Mesothelial cell of epicardium (in vitro differentiated cells): ENCODE measurements around the gene THBD. TPM values are rescaled to one million over a fixed set of nuclear protein-coding genes. Genes with fewer than 3 reads are reported as not detected.

Experiments used
- DNase-seq, 2 experiments: peaks; one replicate each; pipeline ENCODE4 v3.0.0; 2021; ENCODE audit warnings: low spot score in 2 of 2; ENCODE audit not compliant: unreplicated experiment in 2 of 2
- H3K27ac Mint-ChIP-seq: 2 replicates; pipeline ENCODE4 v1.8.0; 2021; ENCODE audit warnings: mixed read lengths
- H3K27me3 Mint-ChIP-seq: 2 replicates; pipeline ENCODE4 v1.8.0; 2021; ENCODE audit warnings: low read depth, mixed read lengths
- H3K36me3 Mint-ChIP-seq: 2 replicates; pipeline ENCODE4 v1.8.0; 2021; ENCODE audit warnings: mixed read lengths
- H3K4me1 Mint-ChIP-seq: 2 replicates; pipeline ENCODE4 v1.8.0; 2021; ENCODE audit warnings: mixed read lengths
- H3K4me3 Mint-ChIP-seq: 2 replicates; pipeline ENCODE4 v1.8.0; 2021; ENCODE audit warnings: mild to moderate bottlenecking, moderate library complexity, mixed read lengths
- H3K9me3 Mint-ChIP-seq: 2 replicates; pipeline ENCODE4 v1.8.0; 2021; ENCODE audit warnings: mixed read lengths
- total RNA-seq: library from RNA; stranded (reverse); gene quantifications from 3 replicates; pipeline ENCODE4 v1.2.1, GENCODE V29; 2021
- TF ChIP-seq, protein P1 (sequence below): fragments of 200-600 bp; sonication (generic); IDR thresholded peaks from one replicate; pipeline ENCODE4 v1.5.0; 2021; ENCODE audit warnings: antibody characterized with exemption; ENCODE audit not compliant: unreplicated experiment

Gene THBD
- total RNA-seq, 1 donor from 2014 or later = 0.85 TPM

GRCh38 chr20:23017516-23017915 is 32.0 kb downstream of the THBD start:
- no peak overlapping the region for H3K27ac Mint-ChIP-seq
- H3K27me3 Mint-ChIP-seq = peaks cover 2% of the 10 kb centered on the region
- TF ChIP-seq, protein P1, sequence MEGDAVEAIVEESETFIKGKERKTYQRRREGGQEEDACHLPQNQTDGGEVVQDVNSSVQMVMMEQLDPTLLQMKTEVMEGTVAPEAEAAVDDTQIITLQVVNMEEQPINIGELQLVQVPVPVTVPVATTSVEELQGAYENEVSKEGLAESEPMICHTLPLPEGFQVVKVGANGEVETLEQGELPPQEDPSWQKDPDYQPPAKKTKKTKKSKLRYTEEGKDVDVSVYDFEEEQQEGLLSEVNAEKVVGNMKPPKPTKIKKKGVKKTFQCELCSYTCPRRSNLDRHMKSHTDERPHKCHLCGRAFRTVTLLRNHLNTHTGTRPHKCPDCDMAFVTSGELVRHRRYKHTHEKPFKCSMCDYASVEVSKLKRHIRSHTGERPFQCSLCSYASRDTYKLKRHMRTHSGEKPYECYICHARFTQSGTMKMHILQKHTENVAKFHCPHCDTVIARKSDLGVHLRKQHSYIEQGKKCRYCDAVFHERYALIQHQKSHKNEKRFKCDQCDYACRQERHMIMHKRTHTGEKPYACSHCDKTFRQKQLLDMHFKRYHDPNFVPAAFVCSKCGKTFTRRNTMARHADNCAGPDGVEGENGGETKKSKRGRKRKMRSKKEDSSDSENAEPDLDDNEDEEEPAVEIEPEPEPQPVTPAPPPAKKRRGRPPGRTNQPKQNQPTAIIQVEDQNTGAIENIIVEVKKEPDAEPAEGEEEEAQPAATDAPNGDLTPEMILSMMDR = no peak
- H3K9me3 Mint-ChIP-seq = no peaks in the 10 kb centered on the region
- H3K36me3 Mint-ChIP-seq = no peaks in the 10 kb centered on the region
- DNase-seq = no peak
- H3K4me1 Mint-ChIP-seq = peaks cover 13% of the 10 kb centered on the region
- H3K4me3 Mint-ChIP-seq = no peak overlapping the region

DNA sequence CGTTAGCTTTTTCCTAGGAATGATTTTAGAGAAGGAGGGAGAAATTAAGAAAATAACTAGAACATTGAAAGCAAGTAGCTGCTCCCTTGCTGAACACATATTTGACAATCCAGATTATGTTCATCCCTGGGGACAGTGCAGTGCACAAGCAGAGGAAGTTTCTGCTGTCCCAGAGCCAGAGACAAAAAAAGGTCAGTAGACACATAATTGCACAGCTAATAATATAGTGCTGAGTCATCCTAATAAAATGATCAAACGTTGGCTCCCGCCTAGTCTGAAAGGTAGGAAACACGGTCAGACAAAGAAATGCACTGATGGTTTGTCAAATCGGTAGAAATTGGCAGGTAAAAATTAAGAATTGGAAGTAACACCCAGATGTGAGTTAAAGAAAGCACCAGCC is 36.0 kb downstream of the THBD start:
- no peak overlapping the region for H3K4me3 Mint-ChIP-seq
- no peak overlapping the region for H3K27ac Mint-ChIP-seq
- DNase-seq = no peak
- no peaks in the 10 kb centered on the region for H3K36me3 Mint-ChIP-seq
- peaks cover 10% of the 10 kb centered on the region for H3K4me1 Mint-ChIP-seq
- TF ChIP-seq, protein P1 = no peak
- H3K9me3 Mint-ChIP-seq = no peaks in the 10 kb centered on the region
- peaks cover 13% of the 10 kb centered on the region for H3K27me3 Mint-ChIP-seq

GRCh38 chr20:23011008-23011721 is 38.3 kb downstream of the THBD start:
- Mint-ChIP-seq H3K9me3 (no peaks in the 10 kb centered on the region), H3K4me1 (peaks cover 10% of the 10 kb centered on the region), H3K36me3 (no peaks in the 10 kb centered on the region), H3K4me3 (no peak overlapping the region), H3K27ac (no peak overlapping the region), H3K27me3 (peaks cover 15% of the 10 kb centered on the region)
- no peak for DNase-seq
- TF ChIP-seq, protein P1 = no peak

DNA sequence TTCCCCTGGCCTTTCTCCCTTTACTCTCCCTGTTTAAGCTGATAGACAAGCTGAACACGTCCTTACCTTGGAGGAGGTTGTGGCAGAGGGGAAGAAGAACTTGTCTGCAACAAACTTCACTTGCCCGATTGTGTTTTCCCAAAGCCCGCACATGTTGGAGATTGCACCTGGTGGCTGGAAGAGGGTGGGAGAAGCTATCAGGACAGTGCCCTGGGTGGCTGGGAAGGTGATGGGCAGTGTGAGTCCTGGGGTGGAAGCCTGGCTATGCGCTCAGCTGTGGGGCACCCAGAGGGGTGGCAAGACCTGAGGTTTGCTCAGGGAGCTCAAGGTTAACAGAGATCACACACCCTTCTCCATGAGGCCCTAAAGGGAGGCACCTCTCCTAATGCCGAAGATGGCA is 39.4 kb downstream of the THBD start:
- peaks cover 10% of the 10 kb centered on the region for H3K4me1 Mint-ChIP-seq
- DNase-seq = no peak
- H3K4me3 Mint-ChIP-seq = no peak overlapping the region
- TF ChIP-seq, protein P1 = no peak
- H3K9me3 Mint-ChIP-seq = no peaks in the 10 kb centered on the region
- no peaks in the 10 kb centered on the region for H3K36me3 Mint-ChIP-seq
- H3K27ac Mint-ChIP-seq = no peak overlapping the region
- peaks cover 16% of the 10 kb centered on the region for H3K27me3 Mint-ChIP-seq

- DNase-seq = no peak
- Mint-ChIP-seq H3K4me1 (peaks cover 10% of the 10 kb centered on the region), H3K36me3 (no peaks in the 10 kb centered on the region), H3K4me3 (no peak overlapping the region), H3K27me3 (peaks cover 18% of the 10 kb centered on the region), H3K27ac (no peak overlapping the region), H3K9me3 (no peaks in the 10 kb centered on the region)
- TF ChIP-seq, protein P1 = no peak
These were observed 39.8 kb downstream of the THBD start for GRCh38 chr20:23009636-23010035.

DNA sequence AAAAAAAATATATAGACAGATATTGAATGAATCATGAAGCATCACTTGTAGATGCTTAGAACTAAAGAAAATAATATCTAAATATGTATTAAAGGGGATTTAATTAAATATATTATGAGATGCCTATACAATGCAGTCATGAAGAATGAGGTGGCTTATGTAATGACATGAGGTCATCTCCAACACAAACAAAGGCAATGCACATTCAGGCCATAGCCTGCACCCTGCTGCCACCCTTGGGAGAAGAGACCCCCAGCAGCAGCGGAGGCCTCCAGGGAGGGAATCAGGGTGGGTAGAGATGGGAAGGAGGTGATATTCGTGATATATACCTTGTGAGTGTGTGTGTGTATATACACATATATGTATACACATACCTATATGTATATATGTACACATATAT is 40.8 kb downstream of the THBD start:
- Mint-ChIP-seq H3K9me3 (no peaks in the 10 kb centered on the region), H3K27ac (no peak overlapping the region), H3K36me3 (no peaks in the 10 kb centered on the region), H3K4me3 (no peak overlapping the region), H3K27me3 (peaks cover 24% of the 10 kb centered on the region), H3K4me1 (peaks cover 10% of the 10 kb centered on the region)
- no peak for DNase-seq
- TF ChIP-seq, protein P1 = no peak
